Upper lobe of left lung (tissue), 6 donors: ENCODE measurements around the gene AMOTL2. TPM values are rescaled to one million over a fixed set of nuclear protein-coding genes. Genes with fewer than 3 reads are reported as not detected.
A peak's percentile ranks its signal among the peaks of the same experiment; 100 is the strongest.

Experiments used
- ATAC-seq, 2 donors: fragments of 200-7000 bp; cut with Tn5 transposase; one replicate each; pipeline ENCODE4 v1.9.1; 2022; ENCODE audit warnings: mild to moderate bottlenecking in 2 of 2, moderate library complexity in 2 of 2; ENCODE audit not compliant: low FRiP score in 2 of 2
- DNase-seq, 2 donors: peaks; one replicate each; pipeline ENCODE4 v3.0.0-alpha.2; 2019 to 2020
- H3K27ac ChIP-seq, 4 donors: fragments of 200-600 bp; sonication (generic); one replicate each; pipeline ENCODE4 v1.5.1; 2016 to 2019
- H3K27me3 ChIP-seq, 4 donors: fragments of 200-600 bp; sonication (generic); one replicate each; pipeline ENCODE4 v1.5.1; 2017 to 2019
- H3K36me3 ChIP-seq, 4 donors: fragments of 200-600 bp; sonication (generic); one replicate each; pipeline ENCODE4 v1.5.1; 2016 to 2019
- H3K4me1 ChIP-seq, 4 donors: fragments of 200-600 bp; sonication (generic); one replicate each; pipeline ENCODE4 v1.5.1; 2018 to 2019
- H3K4me3 ChIP-seq, 4 donors: fragments of 200-600 bp; sonication (generic); one replicate each; pipeline ENCODE4 v1.5.1; 2017 to 2019; ENCODE audit warnings: mild to moderate bottlenecking in 2 of 4, moderate library complexity in 1 of 4
- H3K9me3 ChIP-seq, 4 donors: fragments of 200-600 bp; sonication (generic); one replicate each; pipeline ENCODE4 v1.5.1; 2018 to 2019
- EP300 ChIP-seq, 4 donors: sonication (generic); formaldehyde crosslinking; IDR thresholded peaks; one replicate each; pipeline ENCODE4 v1.5.1; 2017; ENCODE audit warnings: antibody characterized with exemption in 4 of 4, control low read depth in 2 of 4
- POLR2A ChIP-seq, 4 donors: fragments of 450-650 bp; IDR thresholded peaks; one replicate each; pipeline ENCODE4 v1.5.1; 2016 to 2017; ENCODE audit warnings: antibody characterized with exemption in 4 of 4, mild to moderate bottlenecking in 2 of 4
- POLR2AphosphoS5 ChIP-seq, 2 donors: sonication (generic); formaldehyde crosslinking; IDR thresholded peaks; one replicate each; pipeline ENCODE4 v1.5.1; 2017; ENCODE audit warnings: antibody characterized with exemption in 2 of 2
- WGBS, 2 donors: methylation state at CpG; one replicate each; pipeline ENCODE4 v1.1.5; 2017 to 2018; 5-methylcytosine and 5-hydroxymethylcytosine counted together
- total RNA-seq, 6 donors: library from RNA; depleted of rRNA in 4 of 6; stranded (reverse); fragments of >200 nt in 4 of 6; gene quantifications; one replicate each; pipeline versions ENCODE4 v1.1.0 to v1.2.1, GENCODE V29; 2016 to 2021
- TF ChIP-seq, protein P1 (sequence below), 6 experiments: fragments of 450-650 bp in 4 of 6; fragments of 200-600 bp in 2 of 6; sonication (generic) in 2 of 6; IDR thresholded peaks; one replicate each; pipeline ENCODE4 v1.5.1; 2016 to 2019; ENCODE audit warnings: antibody characterized with exemption in 6 of 6
- donor health status: DM: no; HTN: no; CAD: no; lungs with moderate emphysema.
- donor health status: DM: no; HTN: yes; CAD: no; lungs with severe emphysema.

The AMOTL2 gene
- total RNA-seq, 6 donors from 2014 or later, result 73.3 to 179 (median 132) TPM

- Histone ChIP-seq H3K27me3 (no peaks in the 10 kb centered on the region), H3K4me3 (no peak overlapping the region), H3K27ac (peak overlapping the region; percentile 81 to 99 (median 98)), H3K4me1 (peaks cover 94 to 100% (median 98%) of the 10 kb centered on the region in 4 donors), H3K36me3 (peaks cover 44 to 90% (median 74%) of the 10 kb centered on the region in 4 donors), H3K9me3 (no peaks in the 10 kb centered on the region)
- DNase-seq (peak in 1 of 2 donors; percentile 22), ATAC-seq (no peak)
- WGBS, 2 donors, result 78 to 87% methylated on average over 10 to 13 of the region's 13 CpGs
- no peak for TF ChIP-seq POLR2A (IDR thresholded peaks at IDR 0.05)
- no peak for TF ChIP-seq EP300 (IDR thresholded peaks at IDR 0.05)
- TF ChIP-seq POLR2AphosphoS5 (IDR thresholded peaks at IDR 0.05), result no peak
- TF ChIP-seq, protein P1, sequence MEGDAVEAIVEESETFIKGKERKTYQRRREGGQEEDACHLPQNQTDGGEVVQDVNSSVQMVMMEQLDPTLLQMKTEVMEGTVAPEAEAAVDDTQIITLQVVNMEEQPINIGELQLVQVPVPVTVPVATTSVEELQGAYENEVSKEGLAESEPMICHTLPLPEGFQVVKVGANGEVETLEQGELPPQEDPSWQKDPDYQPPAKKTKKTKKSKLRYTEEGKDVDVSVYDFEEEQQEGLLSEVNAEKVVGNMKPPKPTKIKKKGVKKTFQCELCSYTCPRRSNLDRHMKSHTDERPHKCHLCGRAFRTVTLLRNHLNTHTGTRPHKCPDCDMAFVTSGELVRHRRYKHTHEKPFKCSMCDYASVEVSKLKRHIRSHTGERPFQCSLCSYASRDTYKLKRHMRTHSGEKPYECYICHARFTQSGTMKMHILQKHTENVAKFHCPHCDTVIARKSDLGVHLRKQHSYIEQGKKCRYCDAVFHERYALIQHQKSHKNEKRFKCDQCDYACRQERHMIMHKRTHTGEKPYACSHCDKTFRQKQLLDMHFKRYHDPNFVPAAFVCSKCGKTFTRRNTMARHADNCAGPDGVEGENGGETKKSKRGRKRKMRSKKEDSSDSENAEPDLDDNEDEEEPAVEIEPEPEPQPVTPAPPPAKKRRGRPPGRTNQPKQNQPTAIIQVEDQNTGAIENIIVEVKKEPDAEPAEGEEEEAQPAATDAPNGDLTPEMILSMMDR (IDR thresholded peaks at IDR 0.05), result no peak
Measured at GRCh38 chr3:134366221-134366927, 7.9 kb downstream of the AMOTL2 start.

GRCh38 chr3:134365766-134366065, 8.5 kb downstream of the AMOTL2 start:
- Histone ChIP-seq H3K27me3 (no peaks in the 10 kb centered on the region), H3K27ac (peak overlapping the region; percentile 81 to 99 (median 98)), H3K4me3 (no peak overlapping the region), H3K4me1 (peaks cover 94 to 100% (median 98%) of the 10 kb centered on the region in 4 donors), H3K36me3 (peaks cover 45 to 90% (median 75%) of the 10 kb centered on the region in 4 donors), H3K9me3 (no peaks in the 10 kb centered on the region)
- ATAC-seq, result no peak
- TF ChIP-seq, protein P1 (IDR thresholded peaks at IDR 0.05), result no peak
- no peak for TF ChIP-seq EP300 (IDR thresholded peaks at IDR 0.05)
- no peak for TF ChIP-seq POLR2AphosphoS5 (IDR thresholded peaks at IDR 0.05)
- TF ChIP-seq POLR2A (IDR thresholded peaks at IDR 0.05), result no peak
- 84 to 86% methylated on average over 4 of the region's 4 CpGs for WGBS, 2 donors
- DNase-seq, result peak in 1 of 2 donors; percentile 19

DNA sequence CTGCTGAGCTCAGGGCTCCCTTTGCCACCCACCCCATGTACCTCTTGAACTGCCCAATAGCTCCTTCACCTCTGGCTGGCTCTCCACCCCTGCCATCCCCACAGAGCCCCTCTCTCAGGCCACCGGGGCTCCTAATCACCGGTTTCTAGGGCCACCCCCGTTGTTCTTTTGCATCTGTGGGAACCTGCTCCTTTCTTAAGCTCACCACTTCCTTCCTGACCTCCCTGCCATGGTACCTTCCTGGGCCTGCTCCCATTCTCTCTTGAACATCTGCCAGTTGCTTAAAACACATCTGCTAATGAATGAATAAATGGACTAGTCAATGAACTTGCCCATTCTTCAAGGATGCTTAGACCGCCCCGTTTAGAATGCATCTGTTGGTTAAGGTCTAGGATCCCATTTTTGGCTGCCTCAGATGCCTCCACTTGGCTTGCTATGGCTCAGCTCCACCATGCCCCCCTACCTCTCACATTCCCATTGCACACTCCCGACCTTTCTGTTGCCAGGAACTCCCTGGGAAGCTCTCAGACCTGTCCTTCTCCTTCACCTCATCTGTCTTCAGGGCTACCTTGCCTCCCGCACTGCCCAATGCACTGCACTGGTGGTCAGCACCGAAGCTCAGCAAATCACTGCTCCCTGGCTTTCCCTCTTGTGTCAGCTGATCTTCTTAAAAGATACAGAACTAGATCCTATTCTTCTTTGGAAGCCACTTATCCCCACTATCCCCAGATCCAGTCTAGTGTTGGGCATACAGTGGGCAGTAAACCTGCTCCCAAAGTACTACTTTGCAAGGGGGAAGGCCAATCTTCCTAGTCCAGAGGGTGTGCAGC, 9.1 kb downstream of the AMOTL2 start:
- TF ChIP-seq EP300 (IDR thresholded peaks at IDR 0.05), result no peak
- Histone ChIP-seq H3K4me1 (peaks cover 94 to 100% (median 98%) of the 10 kb centered on the region in 4 donors), H3K36me3 (peaks cover 47 to 90% (median 75%) of the 10 kb centered on the region in 4 donors), H3K27ac (peak overlapping the region; percentile 81 to 99 (median 98)), H3K27me3 (no peaks in the 10 kb centered on the region), H3K4me3 (peak overlapping the region in 1 of 4 donors; percentile 40), H3K9me3 (no peaks in the 10 kb centered on the region)
- no peak for ATAC-seq
- 40 to 43% methylated on average over 8 of the region's 8 CpGs for WGBS, 2 donors
- no peak for DNase-seq

DNA sequence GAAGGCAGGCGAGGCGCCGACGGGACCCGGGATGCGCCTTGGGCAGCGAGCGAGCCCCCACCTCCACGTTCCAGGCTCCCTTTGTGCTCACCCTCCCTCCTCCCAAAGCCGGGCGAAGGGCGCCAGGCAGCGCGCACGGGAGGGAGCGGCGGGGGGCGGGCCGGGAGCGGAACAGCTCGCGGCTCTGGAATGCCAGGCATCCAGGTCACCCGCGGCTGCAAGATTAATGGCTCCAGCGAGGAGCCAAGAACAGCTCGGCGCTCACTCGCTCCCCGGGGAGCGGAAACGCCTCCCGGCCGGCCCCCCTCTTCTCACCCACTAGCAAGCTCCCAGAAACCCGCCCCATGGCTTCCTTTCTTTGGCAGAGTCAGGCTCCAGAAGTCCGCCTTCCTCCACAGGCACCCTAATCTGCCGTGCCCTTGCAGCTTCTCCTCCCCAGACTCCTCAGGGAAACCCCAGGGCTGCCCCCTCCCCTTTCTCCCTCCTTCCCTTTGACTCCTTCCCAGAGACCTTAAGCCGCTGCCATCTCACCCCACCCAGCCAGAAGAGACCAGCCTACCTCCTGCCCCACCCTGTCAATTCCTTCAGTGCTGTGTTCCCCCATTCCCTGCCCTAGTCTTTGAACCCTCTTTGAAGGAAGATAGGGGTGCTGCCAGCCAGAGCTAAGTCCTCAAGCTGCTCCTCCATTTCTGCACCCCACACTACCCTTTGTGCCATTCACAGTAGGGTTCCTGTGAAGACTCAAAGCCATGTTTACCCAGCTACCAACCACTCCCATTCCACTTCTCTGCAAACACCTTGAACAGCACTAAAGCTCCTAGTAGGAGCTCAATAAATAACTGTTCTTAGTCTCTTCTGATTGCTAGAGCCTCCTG, 9.9 kb downstream of the AMOTL2 start:
- TF ChIP-seq, protein P1 (IDR thresholded peaks at IDR 0.05), result no peak
- peak in 1 of 4 donors; percentile 22 for TF ChIP-seq POLR2A (IDR thresholded peaks at IDR 0.05)
- TF ChIP-seq EP300 (IDR thresholded peaks at IDR 0.05), result peak in 2 of 4 donors; percentile 23 to 48
- peak; percentile 33 to 52 for TF ChIP-seq POLR2AphosphoS5 (IDR thresholded peaks at IDR 0.05)
- peaks cover 94 to 100% (median 98%) of the 10 kb centered on the region in 4 donors for H3K4me1 ChIP-seq
- no peaks in the 10 kb centered on the region for H3K27me3 ChIP-seq
- WGBS, 2 donors, result 0 to 1% methylated on average over 12 to 35 of the region's 37 CpGs
- peak; percentile 94 to 95 for DNase-seq
- peaks cover 51 to 90% (median 76%) of the 10 kb centered on the region in 4 donors for H3K36me3 ChIP-seq
- peak overlapping the region in 3 of 4 donors; percentile 14 to 40 (median 34) for H3K4me3 ChIP-seq
- peak; percentile 89 to 94 for ATAC-seq
- no peaks in the 10 kb centered on the region for H3K9me3 ChIP-seq
- H3K27ac ChIP-seq, result peak overlapping the region; percentile 81 to 99 (median 98)
